Gastroesophageal sphincter (tissue), 4 donors: ENCODE data around the gene STARD10. TPM values are rescaled to one million over a fixed set of nuclear protein-coding genes. Genes with fewer than 3 reads are reported as not detected.

Experiments
- ATAC-seq: fragments of 150-250 bp; one replicate; pipeline ENCODE4 v1.9.1; 2016; ENCODE audit warnings: mild to moderate bottlenecking, moderate library complexity
- H3K27ac ChIP-seq, 4 donors: fragments of 200-600 bp; sonication (generic) in 3 of 4; 1 replicate in 3 of 4; 2 replicates in 1 of 4; pipeline ENCODE4 v1.5.1; 2016 to 2019
- H3K27me3 ChIP-seq: fragments of 200-600 bp; sonication (generic); one replicate; pipeline ENCODE4 v1.5.1; 2019
- H3K36me3 ChIP-seq, 2 donors: fragments of 200-600 bp; sonication (generic); one replicate each; pipeline ENCODE4 v1.5.1; 2019; ENCODE audit warnings: control low read depth in 1 of 2
- H3K4me1 ChIP-seq, 3 donors: fragments of 200-600 bp; sonication (generic); 1 replicate in 2 of 3; 2 replicates in 1 of 3; pipeline ENCODE4 v1.5.1; 2016 to 2019; ENCODE audit warnings: control low read depth in 2 of 3
- H3K4me3 ChIP-seq, 2 donors: fragments of 200-600 bp; sonication (generic); one replicate each; pipeline ENCODE4 v1.5.1; 2019; ENCODE audit warnings: mild to moderate bottlenecking in 1 of 2, moderate library complexity in 1 of 2
- H3K9me3 ChIP-seq, 3 donors: fragments of 200-600 bp; sonication (generic); one replicate each; pipeline ENCODE4 v1.5.1; 2017 to 2019; ENCODE audit warnings: control low read depth in 2 of 3
- EP300 ChIP-seq: sonication (generic); formaldehyde crosslinking; IDR thresholded peaks from one replicate; pipeline ENCODE4 v1.6.1; 2017; ENCODE audit warnings: antibody characterized with exemption, mild to moderate bottlenecking
- POLR2A ChIP-seq, 2 donors: fragments of 450-650 bp; IDR thresholded peaks; one replicate each; pipeline ENCODE4 v1.6.1; 2017; ENCODE audit warnings: antibody characterized with exemption in 2 of 2, mild to moderate bottlenecking in 2 of 2, moderate library complexity in 1 of 2
- POLR2AphosphoS5 ChIP-seq: sonication (generic); formaldehyde crosslinking; IDR thresholded peaks from one replicate; pipeline ENCODE4 v1.6.1; 2017; ENCODE audit warnings: antibody characterized with exemption
- WGBS, 2 donors: methylation state at CpG; one replicate each; pipeline ENCODE4 v1.1.5; 2018; ENCODE audit warnings: low coverage in 1 of 2; 5-methylcytosine and 5-hydroxymethylcytosine counted together
- total RNA-seq, 4 donors: library from RNA; depleted of rRNA; stranded (reverse); fragments of >200 nt; gene quantifications; one replicate each; pipeline ENCODE4 v1.1.0, GENCODE V29; 2016
- TF ChIP-seq, protein P1 (sequence below), 4 experiments: fragments of 200-600 bp in 2 of 4; fragments of 450-650 bp in 2 of 4; sonication (generic) in 1 of 4; IDR thresholded peaks; one replicate each; pipeline ENCODE4 v1.5.1; 2017 to 2019; ENCODE audit warnings: antibody characterized with exemption in 4 of 4, mild to moderate bottlenecking in 2 of 4, moderate library complexity in 2 of 4

STARD10 gene
- total RNA-seq, 4 donors from 2014 or later, result 35.8 to 56.6 (median 45.0) TPM

DNA sequence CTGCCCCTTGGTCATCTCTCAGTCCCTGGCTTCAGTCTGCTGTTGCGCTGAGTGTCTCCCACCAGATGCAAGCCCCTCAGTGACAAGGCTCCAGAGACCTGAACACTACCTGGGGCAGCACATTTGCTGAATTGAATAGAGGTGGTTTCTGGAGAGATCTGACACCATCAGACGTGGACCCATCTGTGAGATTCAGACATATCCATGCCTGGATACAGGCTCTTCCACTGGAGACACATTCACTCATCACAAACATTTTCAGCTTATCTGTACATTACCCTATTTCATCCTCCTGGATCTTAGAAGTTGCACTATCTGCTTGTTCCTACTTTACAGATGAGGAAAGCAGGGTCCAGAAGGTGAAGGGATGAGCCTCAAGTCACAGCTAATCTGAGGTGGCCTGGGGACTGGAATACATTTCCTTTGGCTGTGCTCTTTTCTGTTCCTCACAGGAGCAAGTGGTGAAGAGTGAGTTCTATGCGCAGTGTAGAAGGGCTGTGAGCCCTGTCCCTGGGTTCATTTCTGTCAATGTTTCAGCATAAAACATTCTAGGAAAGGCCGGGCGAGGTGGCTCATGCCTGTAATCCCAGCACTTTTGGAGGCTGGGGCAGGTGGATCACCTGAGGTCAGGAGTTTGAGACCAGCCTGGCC lies 39.4 kb upstream of the STARD10 start:
- H3K4me3 ChIP-seq, result no peak overlapping the region
- no peaks in the 10 kb centered on the region for H3K9me3 ChIP-seq
- 80% methylated on average over 1 of the region's 5 CpGs; no CpG with 5 or more reads in 1 of the 2 donors for WGBS, 2 donors
- peak overlapping the region in 3 of 4 donors; percentile 66 to 77 (median 75) for H3K27ac ChIP-seq
- no peak for TF ChIP-seq POLR2A (IDR thresholded peaks at IDR 0.05)
- no peak for TF ChIP-seq EP300
- TF ChIP-seq, protein P1, sequence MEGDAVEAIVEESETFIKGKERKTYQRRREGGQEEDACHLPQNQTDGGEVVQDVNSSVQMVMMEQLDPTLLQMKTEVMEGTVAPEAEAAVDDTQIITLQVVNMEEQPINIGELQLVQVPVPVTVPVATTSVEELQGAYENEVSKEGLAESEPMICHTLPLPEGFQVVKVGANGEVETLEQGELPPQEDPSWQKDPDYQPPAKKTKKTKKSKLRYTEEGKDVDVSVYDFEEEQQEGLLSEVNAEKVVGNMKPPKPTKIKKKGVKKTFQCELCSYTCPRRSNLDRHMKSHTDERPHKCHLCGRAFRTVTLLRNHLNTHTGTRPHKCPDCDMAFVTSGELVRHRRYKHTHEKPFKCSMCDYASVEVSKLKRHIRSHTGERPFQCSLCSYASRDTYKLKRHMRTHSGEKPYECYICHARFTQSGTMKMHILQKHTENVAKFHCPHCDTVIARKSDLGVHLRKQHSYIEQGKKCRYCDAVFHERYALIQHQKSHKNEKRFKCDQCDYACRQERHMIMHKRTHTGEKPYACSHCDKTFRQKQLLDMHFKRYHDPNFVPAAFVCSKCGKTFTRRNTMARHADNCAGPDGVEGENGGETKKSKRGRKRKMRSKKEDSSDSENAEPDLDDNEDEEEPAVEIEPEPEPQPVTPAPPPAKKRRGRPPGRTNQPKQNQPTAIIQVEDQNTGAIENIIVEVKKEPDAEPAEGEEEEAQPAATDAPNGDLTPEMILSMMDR (IDR thresholded peaks at IDR 0.05), result no peak
- TF ChIP-seq POLR2AphosphoS5, result no peak
- peaks cover 0 to 35% of the 10 kb centered on the region in 2 donors for H3K36me3 ChIP-seq
- peaks cover 2 to 59% (median 31%) of the 10 kb centered on the region in 3 donors for H3K4me1 ChIP-seq
- no peak for ATAC-seq
- no peaks in the 10 kb centered on the region for H3K27me3 ChIP-seq

DNA sequence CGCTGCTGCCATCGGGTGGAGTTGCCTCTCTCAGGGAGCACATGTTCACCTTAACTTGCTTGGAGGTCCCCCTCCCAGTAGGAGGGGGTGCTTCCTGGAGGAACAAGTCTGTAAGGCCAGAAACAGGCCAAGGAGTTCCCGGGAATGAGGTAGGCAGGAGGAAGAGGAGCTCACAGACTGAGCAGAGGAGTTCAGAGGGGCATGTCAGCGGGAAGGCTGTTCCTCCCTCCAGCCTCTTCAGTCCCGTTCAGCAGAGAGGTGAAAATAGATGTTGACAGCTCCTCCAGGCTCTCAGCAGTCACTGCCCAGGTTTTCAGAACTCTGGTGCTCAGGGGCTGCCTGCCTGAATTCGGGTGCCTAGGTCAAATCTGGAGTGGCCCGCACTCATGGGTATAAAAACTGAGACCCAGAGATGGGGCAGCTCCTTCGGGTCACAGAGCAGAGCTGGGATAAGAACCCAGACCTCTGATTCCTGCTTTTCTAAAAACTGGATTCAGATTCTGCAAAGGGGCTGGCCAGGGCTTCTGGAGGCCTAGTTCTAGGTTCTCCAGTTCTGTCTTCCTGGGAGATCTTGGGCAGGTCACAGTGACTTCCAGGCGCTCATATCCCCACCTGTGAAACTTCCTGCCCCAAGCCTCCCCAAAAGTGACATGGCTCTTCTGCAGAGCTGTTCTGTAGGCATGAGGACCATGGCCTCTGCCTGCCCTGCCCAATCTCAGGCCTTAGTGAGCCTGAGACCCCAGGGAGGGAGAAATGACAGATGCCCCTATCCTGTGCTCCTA lies 38.6 kb upstream of the STARD10 start:
- 20 to 56% methylated on average over 1 to 3 of the region's 9 CpGs for WGBS, 2 donors
- no peak overlapping the region for H3K4me3 ChIP-seq
- no peaks in the 10 kb centered on the region for H3K27me3 ChIP-seq
- no peaks in the 10 kb centered on the region for H3K9me3 ChIP-seq
- H3K27ac ChIP-seq, result peak overlapping the region in 3 of 4 donors; percentile 66 to 77 (median 75)
- TF ChIP-seq POLR2AphosphoS5, result no peak
- no peak for TF ChIP-seq EP300
- no peak for TF ChIP-seq POLR2A (IDR thresholded peaks at IDR 0.05)
- TF ChIP-seq, protein P1 (IDR thresholded peaks at IDR 0.05), result no peak
- peaks cover 0 to 28% of the 10 kb centered on the region in 2 donors for H3K36me3 ChIP-seq
- H3K4me1 ChIP-seq, result peaks cover 2 to 59% (median 31%) of the 10 kb centered on the region in 3 donors
- no peak for ATAC-seq

DNA sequence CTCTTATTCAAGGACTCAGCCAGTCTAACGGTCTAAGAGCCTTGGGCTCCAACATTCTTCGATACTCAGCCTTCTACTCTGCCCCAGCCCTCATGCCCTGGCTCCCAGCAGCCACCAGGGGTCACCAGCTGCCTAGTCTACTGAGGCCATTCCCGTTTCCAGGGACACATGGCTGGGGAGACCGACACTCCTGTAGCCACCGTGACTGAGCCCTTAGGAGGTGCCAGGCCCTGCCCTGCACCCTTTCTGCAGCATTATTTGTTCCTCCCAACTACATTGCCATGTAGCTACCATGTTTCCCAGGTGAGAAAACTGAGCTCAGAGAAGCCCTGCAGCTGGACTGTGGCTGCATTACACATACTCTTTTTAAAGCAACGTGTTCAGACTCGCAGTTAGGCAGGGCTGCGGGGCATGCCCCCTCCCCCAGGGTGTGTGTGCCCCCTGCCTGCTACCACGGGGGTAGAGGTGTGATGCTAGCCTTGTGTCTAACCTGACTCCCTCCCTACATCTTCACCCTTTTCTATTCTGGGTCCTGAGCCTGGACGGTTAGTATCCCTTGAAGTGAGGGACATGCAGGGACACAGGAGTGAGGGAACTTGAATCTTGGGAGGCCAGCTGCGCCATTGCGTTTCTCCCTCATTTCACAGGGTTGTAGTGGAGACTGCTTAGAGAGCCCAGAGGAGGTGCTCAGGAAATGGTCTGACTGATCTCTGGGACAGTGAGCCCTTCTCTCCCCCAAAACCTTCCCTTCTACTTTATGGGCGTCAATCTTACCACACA lies 37.9 kb upstream of the STARD10 start:
- Histone ChIP-seq H3K27me3 (no peaks in the 10 kb centered on the region), H3K4me1 (peaks cover 2 to 57% (median 31%) of the 10 kb centered on the region in 3 donors), H3K9me3 (no peaks in the 10 kb centered on the region), H3K4me3 (no peak overlapping the region), H3K36me3 (peaks cover 0 to 24% of the 10 kb centered on the region in 2 donors), H3K27ac (peak overlapping the region in 3 of 4 donors; percentile 33 to 77 (median 75))
- ATAC-seq, result peak; percentile 83
- TF ChIP-seq POLR2AphosphoS5 (peak; percentile 42), EP300 (no peak), POLR2A (IDR thresholded peaks at IDR 0.05) (no peak)
- TF ChIP-seq, protein P1 (IDR thresholded peaks at IDR 0.05), result peak in 3 of 4 experiments; percentile 94 to 96 (median 95)
- WGBS, 2 donors, result 0 to 11% methylated on average over 1 to 5 of the region's 13 CpGs

DNA sequence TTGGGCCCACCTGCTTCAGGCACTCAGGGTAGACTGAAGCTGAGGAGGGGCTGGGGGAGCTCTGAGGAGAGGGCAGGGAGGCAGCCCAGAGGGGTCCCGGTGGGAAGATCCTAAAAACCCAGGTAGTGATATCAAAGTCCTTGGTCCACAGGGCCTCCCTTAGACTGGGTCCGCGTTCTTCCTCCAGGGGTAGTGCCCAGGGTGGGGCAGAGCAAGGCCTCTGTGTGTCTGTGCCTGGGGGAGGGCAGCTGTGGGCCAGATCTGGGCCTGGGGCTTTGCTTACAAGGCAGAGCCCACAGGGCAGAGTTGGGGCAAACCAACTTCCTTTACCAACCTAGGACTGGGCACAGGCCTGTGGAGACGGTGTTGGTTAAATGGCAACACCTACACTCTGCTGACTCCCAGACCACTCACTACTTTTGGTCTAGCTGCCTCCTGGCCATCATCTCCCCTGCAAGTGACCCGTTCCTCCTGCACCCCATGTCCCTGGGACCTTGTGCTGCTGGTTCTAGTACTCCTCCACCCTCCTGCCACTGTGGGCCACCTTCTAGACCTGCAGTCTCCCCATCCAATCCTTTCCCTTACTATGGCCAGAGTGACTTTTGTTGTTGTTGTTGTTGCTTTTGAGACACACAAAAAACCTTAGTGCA lies 36.2 kb upstream of the STARD10 start:
- TF ChIP-seq EP300 (no peak), POLR2A (IDR thresholded peaks at IDR 0.05) (no peak), POLR2AphosphoS5 (no peak)
- TF ChIP-seq, protein P1 (IDR thresholded peaks at IDR 0.05), result no peak
- Histone ChIP-seq H3K4me3 (no peak overlapping the region), H3K4me1 (peaks cover 2 to 40% (median 27%) of the 10 kb centered on the region in 3 donors), H3K36me3 (peaks cover 0 to 19% of the 10 kb centered on the region in 2 donors), H3K27me3 (no peaks in the 10 kb centered on the region), H3K27ac (no peak overlapping the region), H3K9me3 (no peaks in the 10 kb centered on the region)
- no peak for ATAC-seq
- WGBS, 2 donors, result 86% methylated on average over 1 of the region's 5 CpGs; no CpG with 5 or more reads in 1 of the 2 donors
